Bronchial epithelial cell (primary cell): ENCODE measurements around the gene EFR3B. TPM values are rescaled to one million over a fixed set of nuclear protein-coding genes. Genes with fewer than 3 reads are reported as not detected.

Experiments used
- DNase-seq: peaks from one replicate; pipeline ENCODE4 v3.0.0-alpha.2; 2010; ENCODE audit warnings: low read depth
- FAIRE-seq: peaks from 2 replicates; lab custom pipeline; 2011; peaks lifted over from hg19 to GRCh38; lab: Jason Lieb, UNC
- H3K27me3 ChIP-seq: 2 replicates; pipeline ENCODE4 v1.5.1; 2011; ENCODE audit warnings: low read length; ENCODE audit not compliant: control insufficient read depth, insufficient read depth
- H3K36me3 ChIP-seq: 2 replicates; pipeline ENCODE4 v1.5.1; 2011; ENCODE audit warnings: low read length; ENCODE audit not compliant: control insufficient read depth, insufficient read depth
- H3K4me3 ChIP-seq: 2 replicates; pipeline ENCODE4 v1.5.1; 2011; ENCODE audit warnings: mild to moderate bottlenecking, low read depth, low read length, control low read depth
- CTCF ChIP-seq: IDR thresholded peaks from 2 replicates; pipeline ENCODE4 v1.5.1; 2011; ENCODE audit warnings: mild to moderate bottlenecking, moderate library complexity, low read length, control low read depth, inconsistent platforms; ENCODE audit not compliant: insufficient read depth, severe bottlenecking
- total RNA-seq: library from RNA; depleted of rRNA; stranded (reverse); fragments of >200 nt; gene quantifications from 2 replicates; pipeline ENCODE4 v1.2.1, GENCODE V29; 2014

The EFR3B gene
- total RNA-seq, 1 donor from 2014 or later = not detected

DNA sequence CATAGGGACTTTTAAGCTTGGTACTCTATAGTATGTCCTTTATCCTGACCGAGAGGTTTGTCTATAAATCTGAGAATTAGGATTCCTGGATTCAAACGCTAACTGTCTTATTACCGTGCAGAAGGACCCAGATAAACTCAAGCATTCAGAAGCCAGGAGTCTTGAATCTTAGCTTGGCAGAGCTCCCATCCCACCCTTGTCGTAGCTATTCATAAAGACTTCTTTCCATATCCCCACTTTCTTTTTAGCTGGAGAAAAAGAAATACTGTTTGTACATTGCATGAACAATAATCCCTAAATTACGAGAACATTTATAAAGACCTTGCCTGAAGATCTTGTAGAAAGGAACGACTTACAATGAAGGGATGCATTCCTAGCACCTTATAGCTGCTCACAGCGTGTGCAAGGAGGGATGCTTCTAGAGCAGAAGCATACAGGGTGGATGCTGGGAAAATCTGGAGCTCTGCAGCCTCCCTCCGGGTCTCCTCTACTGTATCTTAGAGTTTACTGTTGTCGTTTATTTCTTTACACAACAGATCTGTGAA lies 13.6 kb downstream of the EFR3B start:
- no peak for TF ChIP-seq CTCF
- Histone ChIP-seq H3K27me3 (peaks cover 2% of the 10 kb centered on the region), H3K36me3 (no peaks in the 10 kb centered on the region), H3K4me3 (no peak overlapping the region)
- DNase-seq (no peak), FAIRE-seq (no peak)

DNA sequence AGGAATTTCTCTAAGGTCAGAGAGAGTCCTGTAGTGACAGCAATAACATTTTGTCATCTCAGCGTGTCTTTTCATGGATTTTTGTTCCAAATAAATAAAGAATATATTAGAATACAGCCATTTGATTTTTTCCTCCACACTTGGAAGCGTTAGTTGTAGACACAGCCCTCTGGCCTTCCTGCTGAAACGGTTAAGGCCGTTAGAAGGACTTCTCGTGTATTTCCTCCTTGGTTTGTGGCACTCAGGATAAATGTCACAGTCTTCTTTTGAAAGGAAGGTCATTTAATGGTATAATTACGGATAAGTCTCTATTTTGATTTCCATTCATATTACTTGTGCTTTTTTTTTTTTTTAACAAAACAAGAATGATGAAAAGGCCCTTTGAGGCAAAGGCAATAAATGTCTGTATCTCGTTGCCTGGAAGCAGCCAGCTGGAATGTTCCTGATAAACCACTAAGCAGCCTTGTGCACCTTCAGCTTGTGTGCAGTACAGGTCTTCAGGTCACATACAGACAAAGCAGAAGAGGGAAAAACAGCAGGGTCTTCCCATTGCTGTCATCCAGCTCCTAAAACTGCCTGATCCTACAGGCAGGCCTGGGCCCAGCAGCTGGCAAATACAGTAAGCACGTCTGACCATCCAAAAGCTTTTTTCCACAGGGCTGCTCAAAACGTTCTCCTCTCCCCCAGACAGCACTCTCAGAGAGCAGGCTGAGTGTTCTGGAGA lies 14.4 kb downstream of the EFR3B start:
- peaks cover 2% of the 10 kb centered on the region for H3K27me3 ChIP-seq
- DNase-seq = no peak
- no peaks in the 10 kb centered on the region for H3K36me3 ChIP-seq
- no peak for FAIRE-seq
- no peak for TF ChIP-seq CTCF
- H3K4me3 ChIP-seq = no peak overlapping the region

- Histone ChIP-seq H3K4me3 (no peak overlapping the region), H3K27me3 (no peaks in the 10 kb centered on the region), H3K36me3 (no peaks in the 10 kb centered on the region)
- FAIRE-seq (no peak), DNase-seq (no peak)
- TF ChIP-seq CTCF = no peak
Observed at GRCh38 chr2:25062511-25062917, 20.6 kb downstream of the EFR3B start.

- peaks cover 2% of the 10 kb centered on the region for H3K27me3 ChIP-seq
- FAIRE-seq (no peak), DNase-seq (no peak)
- no peak for TF ChIP-seq CTCF
- no peak overlapping the region for H3K4me3 ChIP-seq
- H3K36me3 ChIP-seq = no peaks in the 10 kb centered on the region
Observed at GRCh38 chr2:25063876-25064660, 22.2 kb downstream of the EFR3B start.

DNA sequence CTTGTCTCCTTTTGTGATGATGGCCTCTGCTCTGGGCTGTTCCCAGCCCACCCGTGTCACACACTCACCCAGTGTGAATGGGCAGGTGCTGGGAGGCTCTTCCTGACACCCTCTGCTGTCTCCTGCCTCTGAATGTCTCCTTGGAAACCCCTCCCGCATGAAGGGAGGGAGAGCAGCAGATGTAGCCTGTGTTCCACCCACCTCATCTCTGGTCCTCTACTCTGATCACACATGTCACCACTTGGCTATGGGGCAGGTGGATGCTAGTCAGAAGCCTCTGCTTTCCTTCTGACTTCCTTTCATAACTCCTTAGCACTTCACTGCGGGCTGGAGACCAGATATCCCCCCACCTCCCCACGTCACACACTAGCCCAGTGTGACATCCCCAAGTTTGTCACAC lies 23.9 kb downstream of the EFR3B start:
- peaks cover 2% of the 10 kb centered on the region for H3K27me3 ChIP-seq
- no peak overlapping the region for H3K4me3 ChIP-seq
- FAIRE-seq (no peak), DNase-seq (no peak)
- TF ChIP-seq CTCF = no peak
- no peaks in the 10 kb centered on the region for H3K36me3 ChIP-seq
